Cerebellar cortex (tissue), 1 donor: ENCODE results near the gene ADGRG7.
"Not testable (repeated sequence)": the region's sequence is repeated elsewhere in the genome, so short reads cannot be mapped to it uniquely, and the experiment has no call there.

Experiments
- DNase-seq: peaks from one replicate; pipeline ENCODE4 v3.0.0-alpha.2; 2015; ENCODE audit warnings: low spot score

Gene ADGRG7

DNA sequence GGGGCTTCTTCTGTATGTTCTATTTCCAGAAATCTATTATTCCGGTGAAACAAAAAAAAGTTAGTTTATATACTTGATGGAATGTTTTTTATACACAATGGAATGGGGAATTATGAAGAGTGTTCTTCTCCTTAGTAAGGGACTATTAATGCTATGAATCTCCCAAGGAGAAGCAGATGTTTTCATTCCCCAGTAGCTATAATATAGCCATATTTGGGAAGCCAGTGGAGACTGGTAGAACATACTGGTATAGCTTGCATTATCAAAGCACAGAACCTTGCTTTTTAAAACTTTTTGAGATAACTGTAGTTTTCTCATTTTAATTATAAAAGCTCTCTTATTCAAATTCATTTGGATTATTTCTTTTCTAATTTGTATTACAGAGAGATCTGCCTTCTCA, 38.3 kb downstream of the ADGRG7 start:
- no peak for DNase-seq

- DNase-seq = no peak
Measured at GRCh38 chr3:100650651-100651619, 41.5 kb downstream of the ADGRG7 start.

DNA sequence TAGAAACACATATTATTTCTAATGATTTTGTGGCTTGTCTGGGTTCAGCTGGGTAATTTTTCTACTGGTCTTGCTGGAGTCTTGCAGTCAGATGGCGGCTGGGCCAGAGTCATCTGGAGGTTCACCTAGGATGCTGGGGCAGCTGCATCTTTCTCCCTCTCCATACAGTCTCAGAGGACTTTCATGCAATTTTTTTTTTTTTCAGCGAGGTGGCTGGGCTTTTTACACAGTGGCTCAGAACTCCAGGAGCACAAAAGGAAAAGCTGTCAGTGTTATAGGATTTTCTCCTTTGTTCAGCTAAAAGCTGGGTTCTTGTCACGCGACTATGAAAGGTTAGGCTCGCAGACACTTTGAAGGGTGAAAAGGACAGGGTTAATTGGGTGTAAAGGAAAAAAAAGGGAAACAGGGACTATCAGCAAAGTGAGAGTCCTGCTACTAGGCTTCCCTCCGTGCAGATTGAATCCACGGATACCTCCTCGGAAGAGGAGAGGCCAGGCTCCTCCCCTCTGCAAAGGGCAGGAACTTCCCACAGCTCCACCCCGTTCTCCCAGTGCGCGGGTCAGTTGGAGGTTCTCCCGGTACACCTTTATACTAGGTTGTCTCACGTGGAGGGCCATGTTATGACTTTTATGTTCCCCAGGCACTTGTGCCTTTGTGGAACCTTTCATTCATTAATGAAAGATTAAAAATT, 44.3 kb downstream of the ADGRG7 start:
- DNase-seq = no peak

- no peak for DNase-seq
Measured at GRCh38 chr3:100656945-100657344, 47.5 kb downstream of the ADGRG7 start.

- not testable (repeated sequence) for DNase-seq
Measured at GRCh38 chr3:100661294-100661693, 51.9 kb downstream of the ADGRG7 start.

GRCh38 chr3:100662113-100662823, 52.9 kb downstream of the ADGRG7 start:
- DNase-seq = no peak

DNA sequence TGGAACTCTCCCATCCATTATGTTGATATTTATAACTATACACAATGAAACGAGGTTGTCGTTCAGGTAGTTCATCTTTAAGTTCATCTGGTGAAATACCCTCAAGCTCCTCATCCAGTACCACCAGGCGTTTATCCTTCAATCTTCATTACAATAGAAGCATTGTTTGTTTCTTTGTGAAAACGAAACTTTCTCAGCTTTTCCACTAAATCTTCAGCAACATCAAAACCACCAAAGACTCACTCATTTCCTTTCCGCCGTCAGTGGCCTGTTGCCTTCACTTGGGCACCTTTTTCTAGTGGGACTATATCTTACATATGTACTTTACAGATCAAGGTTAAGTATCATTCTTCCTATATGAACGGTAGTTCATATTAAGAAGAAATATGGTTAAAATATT, 55.8 kb downstream of the ADGRG7 start:
- no peak for DNase-seq

DNA sequence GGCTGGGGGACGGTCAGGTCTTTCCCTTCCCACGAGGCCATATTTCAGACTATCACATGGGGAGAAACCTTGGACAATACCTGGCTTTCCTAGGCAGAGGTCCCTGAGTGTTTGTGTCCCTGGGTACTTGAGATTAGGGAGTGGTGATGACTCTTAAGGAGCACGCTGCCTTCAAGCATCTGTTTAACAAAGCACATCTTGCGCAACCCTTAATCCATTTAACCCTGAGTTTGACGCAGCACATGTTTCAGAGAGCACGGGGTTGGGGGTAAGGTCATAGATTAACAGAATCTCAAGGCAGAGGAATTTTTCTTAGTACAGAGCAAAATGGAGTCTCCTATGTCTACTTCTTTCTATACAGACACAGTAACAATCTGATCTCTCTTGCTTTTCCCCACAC, 57.3 kb downstream of the ADGRG7 start:
- not testable (repeated sequence) for DNase-seq

GRCh38 chr3:100667316-100667715, 57.9 kb downstream of the ADGRG7 start:
- DNase-seq = not testable (repeated sequence)

GRCh38 chr3:100670995-100671394, 61.6 kb downstream of the ADGRG7 start:
- DNase-seq = not testable (repeated sequence)

DNA sequence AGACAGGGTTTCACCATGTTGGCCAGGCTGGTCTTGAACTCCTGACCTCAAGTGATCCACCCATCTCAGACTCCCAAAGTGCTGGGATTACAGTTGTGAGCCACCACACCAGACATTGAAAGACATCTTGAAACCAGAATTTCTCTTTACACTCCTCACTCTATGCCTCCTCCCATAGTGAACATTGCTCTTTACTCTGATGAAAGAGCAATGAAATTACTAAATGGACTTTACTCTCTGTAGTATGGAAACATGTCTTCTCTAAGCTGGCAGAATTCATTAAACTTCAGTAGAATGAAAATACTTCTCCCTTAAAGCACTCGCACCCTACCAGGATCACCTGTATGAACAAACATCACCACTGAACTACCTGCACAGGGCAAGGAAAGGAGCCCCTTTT, 72.1 kb downstream of the ADGRG7 start:
- DNase-seq = no peak

DNA sequence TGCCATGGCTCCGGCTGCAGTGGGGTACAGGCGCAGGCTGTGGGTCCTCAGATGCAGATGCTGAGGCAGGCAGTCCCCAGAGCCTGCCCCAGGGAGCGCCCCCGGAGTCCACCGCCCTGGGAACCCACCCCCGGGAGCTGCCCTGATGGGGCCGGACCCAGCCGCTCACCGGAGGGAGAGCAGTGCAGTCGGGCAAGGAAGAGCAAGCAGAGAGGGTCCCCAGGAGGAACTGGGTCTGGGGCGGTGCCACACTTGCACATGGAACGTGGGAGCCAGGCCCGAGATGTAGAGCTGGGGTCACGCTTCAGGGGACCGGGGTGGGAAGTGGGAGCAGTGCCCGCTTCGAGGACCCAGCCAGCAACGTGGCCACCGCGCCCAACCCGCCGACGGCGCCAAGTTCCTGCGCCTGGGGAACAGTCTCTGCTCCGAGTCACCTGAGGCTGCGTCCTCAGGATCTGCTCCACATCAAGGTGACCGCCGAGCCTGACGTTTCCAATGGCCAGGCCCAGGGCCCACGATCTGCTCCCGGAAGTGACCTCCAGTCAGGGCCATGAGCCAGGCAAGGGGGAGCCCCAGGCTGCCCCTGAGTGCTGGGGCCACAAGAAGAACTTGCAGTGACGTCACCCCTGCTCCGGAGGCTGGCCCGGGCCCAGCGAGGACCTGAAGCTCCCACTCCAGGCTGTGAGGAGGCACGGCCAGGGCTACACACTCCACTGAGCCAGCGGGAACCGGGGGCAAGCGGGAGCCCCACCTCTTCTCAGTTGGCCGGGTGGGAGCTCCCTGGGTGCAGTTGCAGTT, 72.9 kb downstream of the ADGRG7 start:
- no peak for DNase-seq

- no peak for DNase-seq
Measured at GRCh38 chr3:100682854-100683760, 73.7 kb downstream of the ADGRG7 start.

- DNase-seq = no peak
Measured at GRCh38 chr3:100693225-100693624, 83.8 kb downstream of the ADGRG7 start.

DNA sequence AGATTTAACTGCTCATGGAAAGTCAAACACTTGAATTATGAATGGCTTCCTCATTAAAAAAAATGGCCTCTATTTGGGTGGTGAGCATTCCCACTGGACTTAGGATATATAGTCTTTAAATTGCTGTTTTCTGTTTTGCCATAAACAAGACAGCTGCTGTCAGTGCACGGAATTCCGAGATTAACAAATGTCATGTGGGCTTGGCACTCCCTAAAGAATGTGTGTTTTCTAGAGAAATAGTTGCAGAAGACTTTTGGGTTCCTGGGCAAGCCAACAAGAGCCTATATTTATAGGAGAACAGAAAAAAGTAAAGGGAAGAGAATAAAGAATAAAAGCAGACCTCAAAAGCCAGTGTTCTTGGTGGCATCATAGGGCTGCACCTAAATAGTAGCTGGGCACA, 86.3 kb downstream of the ADGRG7 start:
- DNase-seq = no peak

DNA sequence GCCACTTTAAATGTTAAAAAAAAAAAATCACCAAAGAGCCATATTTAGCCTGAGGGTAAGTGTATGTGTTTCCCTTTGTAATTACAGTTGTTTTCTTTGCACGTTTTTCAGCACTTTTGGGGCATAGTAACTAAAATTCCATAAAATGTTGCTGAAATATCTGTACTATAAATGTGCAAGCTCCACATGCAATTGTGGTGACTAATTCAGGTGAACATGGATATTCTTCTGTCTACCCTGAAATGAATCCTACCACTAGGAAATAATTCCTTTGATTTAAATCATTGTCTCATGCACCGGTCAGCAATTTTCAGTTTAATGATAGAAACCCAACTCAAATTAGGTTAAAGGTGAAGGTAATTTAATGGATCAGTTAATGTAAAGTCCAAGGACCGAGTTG, 86.8 kb downstream of the ADGRG7 start:
- DNase-seq = no peak

DNA sequence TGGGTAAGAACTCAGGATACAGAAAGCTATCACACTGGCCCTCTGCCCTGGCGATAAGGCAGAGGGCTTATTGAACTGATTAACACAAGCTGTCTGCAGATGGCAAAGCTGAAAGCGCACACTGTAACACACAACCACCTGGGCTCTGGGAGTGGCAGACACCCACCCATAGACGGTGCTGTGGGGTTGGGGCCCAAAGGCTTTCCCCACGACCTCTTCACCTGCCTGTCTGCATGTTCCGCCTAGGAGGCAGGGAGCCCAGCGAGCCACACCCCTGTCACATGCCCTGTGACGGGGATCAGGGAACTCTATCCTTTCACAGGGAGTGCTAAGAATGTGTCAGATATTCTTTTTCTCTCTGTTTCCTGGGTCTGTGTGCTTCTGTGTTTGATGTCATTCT, 87.8 kb downstream of the ADGRG7 start:
- no peak for DNase-seq

GRCh38 chr3:100697723-100698285, 88.4 kb downstream of the ADGRG7 start:
- DNase-seq = no peak

DNA sequence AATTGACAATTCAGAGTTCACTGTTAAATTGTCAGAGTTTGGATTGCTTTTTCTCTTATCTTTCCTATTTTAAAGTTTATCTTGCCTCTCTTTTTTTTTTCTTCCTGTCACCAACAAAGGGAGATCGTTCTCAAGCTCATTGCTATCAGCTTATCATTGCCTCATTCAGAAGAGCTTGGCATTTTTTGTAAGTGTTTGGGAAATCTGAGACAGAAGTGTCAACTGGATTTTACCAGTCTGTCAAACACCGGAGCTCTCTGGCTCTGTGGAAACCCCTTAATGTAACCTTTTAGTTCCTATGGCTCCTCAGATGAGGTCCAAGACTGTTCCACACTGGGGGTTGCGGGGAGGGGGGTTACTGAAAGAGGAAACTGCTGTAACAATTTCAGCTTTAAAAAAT, 89.3 kb downstream of the ADGRG7 start:
- no peak for DNase-seq

- no peak for DNase-seq
Measured at GRCh38 chr3:100700708-100701107, 91.3 kb downstream of the ADGRG7 start.
